HG03469 (cell line): ENCODE results near the gene RGS17.

Experiments used
- ATAC-seq: cut with Tn5 transposase; IDR thresholded peaks from one replicate; pipeline ENCODE4 v1.9.1; 2021; ENCODE audit warnings: mild to moderate bottlenecking, moderate library complexity, moderate number of reproducible peaks; ENCODE audit not compliant: unreplicated experiment

The RGS17 gene

DNA sequence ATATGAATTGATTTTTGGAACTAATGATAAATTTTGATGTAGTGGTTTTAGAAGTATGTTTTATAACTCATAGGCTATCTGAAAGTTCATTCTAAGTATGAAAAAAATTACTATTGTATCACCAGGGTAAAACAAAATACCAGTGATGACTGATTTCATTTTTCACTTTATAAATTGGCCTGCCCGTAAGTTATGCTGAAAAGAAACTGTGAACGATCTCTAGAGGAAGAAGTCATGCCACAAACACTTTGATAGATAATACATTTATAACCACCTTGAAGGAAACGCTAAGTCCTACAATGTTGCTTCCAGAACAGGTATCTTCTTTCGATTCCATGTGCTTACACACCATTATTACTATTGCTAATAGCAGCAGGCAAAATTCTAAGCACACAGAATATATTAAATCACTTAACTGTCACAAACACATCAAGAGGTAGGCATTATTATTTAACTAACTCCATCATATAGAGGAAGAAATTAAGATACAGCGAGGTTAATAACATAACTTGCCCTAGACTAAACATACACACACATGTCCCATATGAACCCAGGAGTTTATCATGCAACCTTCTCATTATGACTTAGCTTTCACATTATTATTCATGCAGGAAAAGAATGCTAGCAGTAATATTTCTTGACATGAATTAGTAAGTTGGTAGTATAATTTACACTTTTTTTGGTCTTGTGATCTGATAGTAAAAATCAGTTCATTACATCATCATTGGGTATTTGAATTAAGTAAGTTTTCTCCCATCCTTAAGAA lies 44.7 kb downstream of the RGS17 start:
- ATAC-seq: no peak

DNA sequence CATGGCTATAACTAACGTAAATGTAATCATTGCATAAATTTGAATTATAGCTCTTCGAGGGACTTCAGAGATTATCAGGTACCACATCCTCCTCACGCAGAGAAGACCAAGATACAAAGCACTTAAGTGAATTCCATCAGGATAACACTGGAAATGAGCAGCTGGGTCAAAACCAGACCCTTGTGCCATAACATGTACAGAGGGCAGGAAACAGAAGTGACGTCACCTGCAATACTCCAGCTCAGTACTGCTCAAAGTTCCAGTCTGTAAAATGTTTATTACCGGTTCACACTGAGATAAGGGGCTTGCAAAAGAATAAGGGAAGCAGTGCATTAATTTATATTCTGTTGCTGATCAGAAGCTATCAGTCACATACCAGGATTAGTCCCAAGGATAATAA lies 45.8 kb downstream of the RGS17 start:
- no peak for ATAC-seq

DNA sequence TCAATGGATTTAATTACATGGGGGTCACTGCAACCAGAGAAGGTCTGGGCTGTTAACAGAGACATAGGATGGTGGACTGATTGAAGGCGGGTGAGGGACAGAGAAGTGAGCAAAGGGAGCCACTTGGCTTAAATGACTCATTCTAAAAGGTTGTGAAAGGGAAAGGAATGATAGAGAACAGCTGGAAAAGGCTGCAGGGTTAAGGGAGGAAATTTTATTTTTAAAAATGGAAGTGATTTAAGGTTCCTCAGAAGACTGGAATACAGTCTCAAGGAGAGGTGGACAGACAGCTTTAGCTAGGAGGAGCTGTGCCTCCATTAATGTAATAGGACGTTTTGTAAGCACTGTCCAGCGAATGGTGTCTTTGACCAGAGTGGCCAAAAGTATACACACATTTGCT lies 46.7 kb downstream of the RGS17 start:
- no peak for ATAC-seq

DNA sequence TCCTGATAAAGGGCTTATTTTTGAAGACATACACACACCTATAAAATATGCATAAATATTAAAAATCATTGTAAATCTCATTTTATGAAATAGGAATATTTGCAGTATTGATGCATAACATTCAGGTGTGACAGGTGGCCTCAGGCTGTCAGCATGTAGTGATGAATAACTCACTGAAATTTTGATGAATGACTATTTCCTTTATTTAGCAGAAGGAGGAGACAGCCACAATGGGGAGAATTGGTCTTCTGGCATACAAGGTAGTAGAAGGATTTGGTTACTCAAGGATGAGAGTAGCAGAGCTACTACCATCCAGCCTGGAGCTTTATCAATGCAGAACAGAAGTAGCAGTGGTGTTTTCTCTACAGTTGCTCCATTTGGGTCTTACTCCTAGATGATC lies 47.2 kb downstream of the RGS17 start:
- no peak for ATAC-seq

DNA sequence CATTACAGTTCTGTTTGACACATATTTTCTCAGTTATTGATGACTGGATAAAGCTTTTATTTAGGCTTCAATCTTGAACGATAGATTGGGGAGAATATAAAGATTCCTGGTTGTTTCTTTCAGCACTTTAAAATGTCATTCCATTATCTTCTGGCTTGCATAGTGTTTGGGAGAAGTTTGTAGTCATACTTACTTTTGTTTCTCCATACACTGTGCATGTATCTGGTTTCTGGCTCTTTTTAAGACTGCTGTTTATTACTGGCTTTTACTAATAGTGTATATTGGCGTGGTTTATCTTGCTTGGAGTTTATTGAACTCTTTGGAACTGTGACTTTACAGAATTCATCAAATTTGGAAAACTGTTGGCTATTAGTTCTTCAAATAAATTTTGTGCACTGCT lies 49.2 kb downstream of the RGS17 start:
- ATAC-seq: no peak

DNA sequence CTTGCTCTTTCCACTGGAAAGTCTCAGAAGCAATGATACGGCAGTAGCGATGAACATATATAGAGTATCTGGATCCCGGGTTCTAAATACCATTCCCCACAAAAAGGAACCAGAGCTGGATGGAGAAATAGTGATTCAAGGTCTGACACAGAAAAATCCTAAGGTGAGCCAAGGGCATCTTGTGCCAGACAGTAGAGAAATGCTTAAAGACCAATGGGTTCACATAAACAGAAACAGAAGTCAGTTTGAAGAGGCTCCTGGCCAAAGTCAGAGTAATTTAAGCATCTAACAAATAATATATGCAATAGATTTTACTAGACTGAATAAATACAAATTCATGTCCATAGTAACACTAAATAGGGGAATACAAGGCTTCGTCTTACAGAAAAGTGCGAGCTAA lies 54.7 kb downstream of the RGS17 start:
- ATAC-seq: no peak

DNA sequence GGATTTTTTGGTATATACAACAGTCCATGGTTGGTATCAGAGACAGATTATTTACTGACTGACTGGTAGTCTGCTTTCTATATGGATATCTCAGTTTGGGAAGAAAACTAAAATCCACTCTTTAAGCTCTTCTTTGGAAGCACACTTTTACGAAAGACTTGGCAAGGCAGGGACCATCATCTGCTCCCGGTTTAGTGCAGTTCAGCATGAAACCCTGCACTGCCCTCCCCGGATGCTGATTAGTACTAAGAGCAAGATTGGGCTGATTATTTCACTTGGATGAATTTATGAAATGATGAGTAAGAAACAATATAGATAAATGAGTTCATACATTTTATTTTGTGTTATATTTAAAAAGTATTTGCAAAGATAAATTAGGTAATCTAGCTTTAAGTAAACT lies 56.3 kb downstream of the RGS17 start:
- ATAC-seq: no peak

DNA sequence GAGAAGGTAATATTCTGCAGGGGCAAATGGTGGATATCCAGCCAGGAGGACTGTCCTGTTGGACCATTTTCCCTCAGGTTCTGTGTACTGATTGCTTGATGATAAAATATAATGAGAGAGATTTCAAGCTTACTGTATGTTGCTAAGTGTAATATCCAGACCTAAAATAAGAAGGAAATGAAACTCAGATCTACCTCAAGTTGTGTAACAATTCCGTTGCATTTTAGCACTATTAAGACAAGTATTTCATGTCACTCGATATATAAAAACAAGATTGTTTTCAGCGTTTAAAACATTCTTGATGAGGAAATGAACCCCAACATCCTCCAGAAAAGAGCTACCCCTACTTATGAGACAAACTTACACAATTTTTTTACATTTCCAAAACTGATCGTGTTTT lies 57.2 kb downstream of the RGS17 start:
- ATAC-seq: no peak

DNA sequence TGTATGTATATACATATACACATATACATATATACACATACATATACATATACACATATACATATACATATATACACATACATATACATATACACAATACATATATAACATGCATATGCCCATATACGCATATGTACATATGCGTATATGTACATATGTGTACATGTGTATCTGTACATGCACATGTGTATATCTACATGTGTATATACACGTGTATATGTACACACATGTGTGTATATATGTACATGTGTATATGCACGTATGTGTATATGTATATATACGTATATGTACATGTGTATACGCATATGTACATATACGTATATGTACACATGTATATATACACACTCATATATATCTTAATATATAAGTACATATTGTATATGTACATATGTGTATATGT lies 60.3 kb downstream of the RGS17 start:
- no peak for ATAC-seq

DNA sequence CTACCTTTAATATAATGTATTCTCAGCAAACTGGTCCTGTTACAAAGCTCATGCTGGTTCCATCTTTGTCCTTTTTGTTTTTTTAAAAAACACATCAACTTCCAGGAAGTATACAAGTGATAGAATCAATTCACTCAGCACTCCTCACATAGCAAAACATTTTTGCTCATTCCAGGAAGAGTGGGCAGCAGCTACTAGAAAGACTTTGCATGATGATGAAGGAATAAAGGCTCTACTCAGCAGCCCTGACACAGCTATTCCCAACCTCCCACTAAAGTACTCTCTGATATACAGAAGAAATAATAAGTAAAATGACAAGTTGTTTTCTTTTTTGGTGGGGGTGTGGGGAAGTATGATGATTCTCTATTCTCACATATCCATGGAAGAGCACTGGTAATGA lies 61.2 kb downstream of the RGS17 start:
- no peak for ATAC-seq

DNA sequence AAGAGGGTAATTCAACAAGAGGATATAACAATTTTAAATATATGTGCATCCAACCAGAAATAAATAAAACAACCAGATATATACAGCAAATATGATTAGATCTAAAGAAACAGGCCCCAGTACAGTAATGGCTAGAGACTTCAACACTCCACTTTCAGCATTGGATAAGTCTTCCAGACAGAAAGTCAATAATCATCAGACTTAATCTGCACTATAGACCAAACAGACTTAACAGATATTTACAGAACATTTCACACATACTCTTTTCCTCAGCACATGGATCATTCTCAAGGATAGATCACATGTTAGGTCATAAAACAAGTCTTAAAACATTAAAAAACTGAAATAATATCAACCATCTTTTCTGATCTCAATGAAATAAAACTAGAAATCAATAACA lies 65.9 kb downstream of the RGS17 start:
- no peak for ATAC-seq

DNA sequence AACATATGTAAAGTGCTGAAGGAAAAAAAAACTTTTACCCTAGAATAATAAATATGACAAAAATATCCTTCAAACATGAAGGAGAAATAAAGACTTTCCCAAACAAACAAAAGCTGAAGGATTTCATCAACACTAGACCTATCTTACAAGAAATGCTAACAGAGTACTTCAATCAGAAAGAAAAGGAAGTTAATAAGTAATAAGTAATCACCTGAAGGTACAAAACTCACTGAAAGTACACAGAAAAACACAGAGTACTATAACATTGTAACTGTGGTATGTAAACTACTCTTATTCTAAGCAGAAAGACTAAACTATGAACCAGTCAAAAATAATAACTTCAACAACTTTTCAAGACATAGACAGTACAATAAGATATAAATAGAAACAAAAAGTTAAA lies 67.1 kb downstream of the RGS17 start:
- no peak for ATAC-seq

DNA sequence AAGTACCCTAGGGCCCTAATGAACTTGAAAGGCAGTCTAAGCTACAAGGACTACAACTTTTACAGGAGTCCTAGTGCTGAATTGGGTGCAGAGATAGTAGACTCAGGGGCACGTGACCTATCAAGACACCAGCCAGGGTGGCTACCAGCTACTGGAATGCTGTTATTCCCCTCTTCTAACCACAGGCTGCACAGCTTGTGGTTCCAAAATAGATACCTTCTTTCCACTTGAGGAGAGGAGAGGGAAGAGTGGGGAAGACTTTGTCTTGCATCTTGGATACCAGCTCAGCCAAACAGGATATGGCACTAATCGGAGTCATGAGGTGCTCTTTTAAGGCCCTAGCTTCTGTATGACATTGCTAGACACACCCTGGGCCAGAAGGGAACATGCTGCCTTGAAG lies 68.6 kb downstream of the RGS17 start:
- ATAC-seq: no peak

DNA sequence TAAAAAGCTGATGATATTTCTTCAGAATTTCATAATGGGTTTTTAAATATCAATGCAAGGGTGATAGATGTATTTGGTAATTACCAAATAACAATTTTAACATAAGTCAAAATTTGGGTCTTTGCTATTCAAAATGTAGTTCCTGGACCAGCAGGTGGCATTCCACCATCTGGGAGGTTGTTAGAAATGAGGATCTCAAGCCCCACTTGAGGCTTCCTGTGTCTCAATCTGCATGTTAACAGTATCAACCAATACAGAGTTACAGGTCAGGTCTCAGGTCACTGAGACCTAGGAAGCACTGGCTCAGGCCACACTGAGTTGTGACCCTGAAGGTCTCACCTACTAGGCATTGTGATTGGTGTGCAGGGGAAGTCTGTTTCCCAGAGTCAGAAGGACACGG lies 71.3 kb downstream of the RGS17 start:
- no peak for ATAC-seq

DNA sequence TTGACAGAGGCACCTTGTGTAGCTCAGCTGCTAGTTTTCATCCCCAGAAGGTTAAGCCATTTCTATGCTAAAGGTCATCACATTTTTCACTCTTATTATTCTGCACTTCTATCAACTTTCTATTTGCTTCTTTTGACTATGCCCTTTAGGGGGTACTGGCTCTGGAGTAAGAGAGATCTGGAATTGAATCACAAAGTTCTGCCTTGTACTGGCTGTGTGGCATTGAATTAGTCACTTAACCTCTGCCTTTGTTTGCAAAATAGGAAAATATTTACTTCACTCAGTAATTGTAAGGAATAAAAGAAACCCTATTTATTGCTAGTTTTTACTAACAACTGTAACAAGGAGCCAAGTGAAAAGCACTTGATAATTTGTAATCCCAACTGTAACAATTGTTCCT lies 71.8 kb downstream of the RGS17 start:
- ATAC-seq: no peak

DNA sequence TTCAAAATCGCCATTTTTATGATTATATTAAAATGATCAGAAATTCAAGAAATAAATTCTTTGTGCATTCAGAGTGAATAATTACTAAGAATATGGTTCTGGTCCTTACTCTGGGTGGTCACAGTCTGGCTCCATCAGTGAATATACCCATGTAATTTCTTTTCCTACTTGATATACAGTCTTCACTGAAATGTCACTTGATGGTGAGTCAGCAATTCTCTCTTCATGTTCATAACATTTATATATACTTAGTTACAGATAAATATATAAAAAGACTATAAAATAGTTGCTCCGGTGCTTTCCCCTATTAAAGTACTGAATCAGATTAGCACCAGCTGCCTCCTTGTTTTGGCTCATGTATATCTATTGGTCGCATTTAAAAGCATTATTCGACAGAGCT lies 72.2 kb downstream of the RGS17 start:
- ATAC-seq: no peak

DNA sequence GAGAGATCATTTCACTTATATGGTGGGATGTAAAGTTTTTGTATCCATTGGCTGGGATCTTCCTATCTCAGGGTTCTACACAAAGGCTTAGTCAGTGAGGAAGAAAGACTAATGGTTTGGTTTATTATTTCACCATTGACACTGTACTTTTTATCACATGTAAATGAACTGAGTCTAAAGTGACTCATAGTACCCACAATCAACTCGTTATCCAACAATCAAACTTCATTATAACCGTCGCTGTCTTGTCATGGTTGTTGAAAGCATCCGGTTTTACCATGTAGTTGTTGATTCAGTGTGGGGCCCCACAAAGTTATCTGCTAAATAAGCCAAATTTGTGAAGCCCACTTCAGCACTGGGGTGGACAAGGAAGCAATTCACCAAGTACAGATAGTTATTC lies 72.8 kb downstream of the RGS17 start:
- ATAC-seq: no peak

DNA sequence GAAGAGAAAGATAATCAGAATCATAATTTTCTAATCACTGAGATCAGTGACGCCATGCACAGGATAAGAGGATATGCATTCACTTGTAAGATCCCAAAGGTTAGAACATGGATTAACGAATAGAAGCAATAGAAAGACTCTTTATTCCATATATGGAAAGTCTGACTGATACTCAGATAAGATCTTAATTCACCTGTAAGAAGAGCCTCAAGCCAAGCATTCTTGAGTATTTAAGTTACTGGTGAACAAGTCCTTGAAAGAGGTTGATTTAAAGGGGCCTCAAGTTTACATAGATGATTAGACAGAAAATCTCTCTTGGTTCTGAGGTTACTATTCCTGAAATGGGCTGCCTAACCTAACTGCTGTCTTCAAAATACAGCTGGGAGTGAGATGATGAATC lies 74.8 kb downstream of the RGS17 start:
- no peak for ATAC-seq

DNA sequence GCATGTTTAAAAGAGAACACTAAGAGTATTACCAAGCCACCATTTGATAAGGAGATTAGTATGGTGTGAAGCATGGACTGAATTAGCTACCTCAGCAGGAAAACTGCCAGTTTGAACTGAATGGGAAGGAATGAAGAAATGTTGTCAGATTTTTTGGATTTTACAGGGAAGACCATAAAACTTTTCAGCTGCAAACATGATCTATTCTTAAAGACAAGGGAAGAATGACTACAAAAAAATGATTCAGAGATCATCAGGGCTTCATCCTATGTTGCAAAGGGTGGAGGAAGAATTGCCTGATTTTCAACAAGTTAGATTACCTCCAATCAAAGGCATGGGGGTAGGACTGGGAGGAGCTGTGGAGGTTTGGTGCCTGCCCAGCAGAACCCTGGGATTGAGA lies 79.3 kb downstream of the RGS17 start:
- ATAC-seq: no peak

DNA sequence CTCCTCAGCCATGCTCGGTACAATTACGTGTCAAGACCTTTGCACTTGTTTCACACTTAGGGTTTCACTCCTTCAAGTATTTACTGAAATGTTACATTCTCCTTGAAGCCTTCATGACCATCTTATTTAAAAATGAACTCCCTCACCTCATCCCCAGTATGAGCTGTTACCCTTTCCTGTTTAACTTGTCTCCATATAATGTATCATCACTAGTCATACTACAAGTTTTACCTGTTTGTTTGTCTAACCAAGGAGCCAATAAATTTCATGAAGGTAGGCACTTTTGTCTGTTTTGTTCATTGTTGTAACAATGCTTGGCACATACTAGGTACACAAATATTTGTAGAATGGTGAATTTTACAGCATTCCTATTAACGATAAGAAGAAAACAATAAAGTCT lies 82.5 kb downstream of the RGS17 start:
- ATAC-seq: no peak

DNA sequence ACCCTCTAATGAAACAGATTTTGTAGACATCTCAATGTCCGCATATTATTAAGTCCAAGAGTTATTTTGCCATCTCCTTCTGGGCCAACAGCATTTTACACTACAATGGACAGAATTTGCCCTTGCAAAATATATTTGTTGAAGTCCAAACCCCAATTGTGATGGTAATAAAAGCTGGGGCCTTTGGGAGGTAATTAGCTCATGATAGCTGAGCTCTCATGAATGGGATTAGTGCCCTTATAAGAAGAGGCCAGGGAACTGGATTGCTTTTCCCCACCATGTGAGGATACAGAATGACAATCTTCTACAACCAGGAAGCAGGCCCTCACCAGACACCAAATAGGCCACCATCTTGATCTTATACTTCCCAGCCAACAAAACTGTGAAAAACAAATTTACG lies 83.7 kb downstream of the RGS17 start:
- no peak for ATAC-seq

DNA sequence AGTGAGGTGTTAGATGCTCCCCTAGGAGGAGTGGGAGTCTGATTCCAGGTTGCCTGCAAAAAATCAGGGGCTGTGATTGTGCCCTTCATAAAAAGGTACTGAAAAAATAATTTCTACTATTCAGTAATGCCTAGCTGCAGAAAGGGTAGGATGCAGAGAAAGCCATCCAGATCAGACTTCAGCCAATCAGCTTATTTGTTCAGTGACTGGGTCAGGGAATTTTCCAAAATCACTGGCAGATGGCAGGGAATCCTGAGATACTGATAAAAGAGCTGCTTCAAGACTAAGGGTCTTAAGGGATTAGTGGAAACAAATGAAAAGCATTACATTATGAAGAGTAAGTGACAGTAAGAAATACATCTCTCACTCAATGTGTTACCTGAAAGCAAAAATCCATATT lies 85.8 kb downstream of the RGS17 start:
- ATAC-seq: no peak

DNA sequence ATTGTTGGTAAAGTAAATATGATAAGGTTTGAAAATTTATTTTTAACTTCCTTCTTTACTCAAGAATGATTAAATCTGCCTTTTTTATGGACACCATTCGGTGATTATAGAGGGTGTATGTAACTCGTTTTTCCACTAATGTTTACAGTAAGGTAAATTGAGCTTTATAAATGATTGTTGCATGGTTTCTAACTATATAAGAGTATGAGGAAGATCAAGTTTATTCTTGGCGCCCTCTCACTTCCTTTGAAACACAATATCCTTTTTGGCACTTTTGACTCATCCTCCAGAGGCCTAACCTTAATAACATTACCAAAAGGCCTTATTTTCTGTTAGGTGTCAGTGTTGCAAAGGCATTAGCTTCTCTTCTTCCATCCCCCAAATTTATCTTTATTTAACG lies 86.8 kb downstream of the RGS17 start:
- no peak for ATAC-seq
